ENCODE measurements around the gene P2RX2.

DNA sequence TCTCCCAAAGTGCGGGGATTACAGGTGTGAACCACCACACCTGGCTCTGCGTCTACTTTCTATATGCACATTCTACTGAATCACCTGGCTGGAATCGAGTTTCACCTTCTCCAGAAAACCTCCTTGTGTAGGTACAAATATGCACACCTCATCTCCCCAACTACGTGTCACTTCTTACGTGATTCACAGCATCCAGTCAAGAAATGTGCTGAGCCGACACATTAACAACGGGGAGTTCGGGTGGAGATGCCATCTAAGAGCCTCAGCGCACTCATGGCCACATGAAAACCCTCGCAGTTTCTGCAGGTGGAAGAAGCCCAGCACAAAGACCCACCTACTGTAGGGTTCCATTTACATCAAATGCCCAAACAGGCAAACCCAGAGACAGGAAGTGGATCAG lies 29.3 kb downstream of the P2RX2 start:
- TF ChIP-seq POLR2A (IDR thresholded peaks at IDR 0.05) (no peak), EP300 (IDR thresholded peaks at IDR 0.05) (no peak)
- TF ChIP-seq, protein P1, sequence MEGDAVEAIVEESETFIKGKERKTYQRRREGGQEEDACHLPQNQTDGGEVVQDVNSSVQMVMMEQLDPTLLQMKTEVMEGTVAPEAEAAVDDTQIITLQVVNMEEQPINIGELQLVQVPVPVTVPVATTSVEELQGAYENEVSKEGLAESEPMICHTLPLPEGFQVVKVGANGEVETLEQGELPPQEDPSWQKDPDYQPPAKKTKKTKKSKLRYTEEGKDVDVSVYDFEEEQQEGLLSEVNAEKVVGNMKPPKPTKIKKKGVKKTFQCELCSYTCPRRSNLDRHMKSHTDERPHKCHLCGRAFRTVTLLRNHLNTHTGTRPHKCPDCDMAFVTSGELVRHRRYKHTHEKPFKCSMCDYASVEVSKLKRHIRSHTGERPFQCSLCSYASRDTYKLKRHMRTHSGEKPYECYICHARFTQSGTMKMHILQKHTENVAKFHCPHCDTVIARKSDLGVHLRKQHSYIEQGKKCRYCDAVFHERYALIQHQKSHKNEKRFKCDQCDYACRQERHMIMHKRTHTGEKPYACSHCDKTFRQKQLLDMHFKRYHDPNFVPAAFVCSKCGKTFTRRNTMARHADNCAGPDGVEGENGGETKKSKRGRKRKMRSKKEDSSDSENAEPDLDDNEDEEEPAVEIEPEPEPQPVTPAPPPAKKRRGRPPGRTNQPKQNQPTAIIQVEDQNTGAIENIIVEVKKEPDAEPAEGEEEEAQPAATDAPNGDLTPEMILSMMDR (IDR thresholded peaks at IDR 0.05), result no peak
